ENCODE data around the gene BANP. TPM values are rescaled to one million over a fixed set of nuclear protein-coding genes. Genes with fewer than 3 reads are reported as not detected.

BANP gene
- polyA plus RNA-seq, 1 of the 3 experiments (the other 2 are of a cell fraction): 16.8 TPM

- H3K4me2 ChIP-seq: no peak overlapping the region
- H3K9ac ChIP-seq: no peak overlapping the region
- no peak for DNase-seq
Measured at GRCh38 chr16:88116121-88116520, 164.9 kb downstream of the BANP start.

GRCh38 chr16:88117476-88117868 lies 166.2 kb downstream of the BANP start:
- Histone ChIP-seq H2AFZ (ENCODE audit: low read depth) (no peak overlapping the region), H3K4me3 (ENCODE audit: low read depth in 2 of 2, low read length in 1 of 2) (no peak overlapping the region), H3K36me3 (replicated peaks in 1 of 2; ENCODE audit: control insufficient read depth in 1 of 2, insufficient read depth in 2 of 2, low read length in 1 of 2) (no peaks in the 10 kb centered on the region), H3K27me3 (ENCODE audit: insufficient read depth) (no peaks in the 10 kb centered on the region), H3K9me2 (no peaks in the 10 kb centered on the region), H3K4me1 (ENCODE audit: control insufficient read depth in 1 of 2, insufficient read depth in 2 of 2, low read depth in 1 of 2, low read length in 1 of 2) (peaks cover 0 to 23% of the 10 kb centered on the region in 2 experiments; a peak in 1 of 4 replicates), H4K20me1 (ENCODE audit: insufficient read depth) (no peaks in the 10 kb centered on the region), H3K27ac (ENCODE audit: low read depth in 2 of 2, low read length in 1 of 2) (no peak overlapping the region), H3K9ac (no peak overlapping the region), H3K4me2 (no peak overlapping the region), H3F3A (replicated peaks; ENCODE audit: insufficient read depth) (no peaks in the 10 kb centered on the region), H3K9me3 (no peaks in the 10 kb centered on the region), H3K79me2 (ENCODE audit: insufficient read depth) (no peaks in the 10 kb centered on the region)
- WGBS (ENCODE audit: low lambda C conversion rate): 82% methylated on average over 18 of the region's 20 CpGs
- CTCF ChIA-PET: no interaction called here
- DNase-seq: no peak
- POLR2A ChIA-PET: no interaction called here
- no peak for TF ChIP-seq IRF3 (IDR thresholded peaks at IDR 0.05; ENCODE audit: low read depth, low read length)
- TF ChIP-seq EP300 (IDR thresholded peaks at IDR 0.05; ENCODE audit: borderline replicate concordance in 1 of 2, low read depth in 1 of 2, low read length in 1 of 2): no peak
- no peak for TF ChIP-seq TEAD4 (IDR thresholded peaks at IDR 0.05; ENCODE audit: borderline replicate concordance, insufficient read depth)
- TF ChIP-seq POLR2AphosphoS5 (IDR thresholded peaks at IDR 0.05; ENCODE audit: low read depth, low read length): no peak
- TF ChIP-seq USF2 (IDR thresholded peaks at IDR 0.05; ENCODE audit: borderline replicate concordance, low read depth, low read length): no peak
- TF ChIP-seq GATA2 (CRISPR knock-in tag; IDR thresholded peaks at IDR 0.05): no peak
- no peak for TF ChIP-seq ZBTB33 (IDR thresholded peaks at IDR 0.05; ENCODE audit: borderline replicate concordance, low read depth)
- no peak for TF ChIP-seq ELF1 (IDR thresholded peaks at IDR 0.05)

More at GRCh38 chr16:88116121-88116520, 164.9 kb downstream of the BANP start:
- Histone ChIP-seq H3F3A (replicated peaks; ENCODE audit: insufficient read depth) (no peaks in the 10 kb centered on the region), H3K9me3 (no peaks in the 10 kb centered on the region), H2AFZ (ENCODE audit: low read depth) (no peak overlapping the region), H4K20me1 (ENCODE audit: insufficient read depth) (no peaks in the 10 kb centered on the region), H3K4me1 (ENCODE audit: control insufficient read depth in 1 of 2, insufficient read depth in 2 of 2, low read depth in 1 of 2, low read length in 1 of 2) (peaks cover 0 to 23% of the 10 kb centered on the region in 2 experiments; a peak in 1 of 4 replicates), H3K79me2 (ENCODE audit: insufficient read depth) (no peaks in the 10 kb centered on the region), H3K4me3 (ENCODE audit: low read depth in 2 of 2, low read length in 1 of 2) (no peak overlapping the region), H3K9me2 (no peaks in the 10 kb centered on the region), H3K27ac (ENCODE audit: low read depth in 2 of 2, low read length in 1 of 2) (no peak overlapping the region; a peak in 1 of 4 replicates), H3K36me3 (replicated peaks in 1 of 2; ENCODE audit: control insufficient read depth in 1 of 2, insufficient read depth in 2 of 2, low read length in 1 of 2) (no peaks in the 10 kb centered on the region), H3K27me3 (ENCODE audit: insufficient read depth) (no peaks in the 10 kb centered on the region)
- TF ChIP-seq GATA2 (CRISPR knock-in tag; IDR thresholded peaks at IDR 0.05) (no peak), RAD21 (IDR thresholded peaks at IDR 0.05; ENCODE audit: low read length) (no peak), CTCF (IDR thresholded peaks at IDR 0.05) (no peak), ZBTB33 (IDR thresholded peaks at IDR 0.05; ENCODE audit: borderline replicate concordance, low read depth) (no peak), MXI1 (IDR thresholded peaks at IDR 0.05; ENCODE audit: low read depth, low read length) (no peak)
- 75% methylated on average over 8 of the region's 13 CpGs for WGBS (ENCODE audit: low lambda C conversion rate)
- POLR2A ChIA-PET: no interaction called here
- CTCF ChIA-PET: no interaction called here
